PFSK-1 (cell line): ENCODE measurements around the gene SELENOO.

Experiments used
- FOXP2 ChIP-seq: optimal IDR thresholded peaks from 2 replicates; pipeline ENCODE3; 2011; ENCODE audit warnings: borderline replicate concordance, control low read depth, inconsistent platforms; ENCODE audit not compliant: insufficient read depth; ENCODE audit errors: extremely low read length, extremely low read depth
- POLR2AphosphoS5 ChIP-seq: IDR thresholded peaks from 2 replicates; pipeline ENCODE4 v1.6.1; 2012; ENCODE audit warnings: low read depth, mild to moderate bottlenecking, control low read depth, low read length, moderate library complexity
- SIN3A ChIP-seq: IDR thresholded peaks from 2 replicates; pipeline ENCODE4 v1.6.1; 2012; ENCODE audit warnings: mild to moderate bottlenecking, low read length, moderate library complexity, borderline replicate concordance; ENCODE audit not compliant: insufficient read depth
- TAF1 ChIP-seq: IDR thresholded peaks from 2 replicates; pipeline ENCODE4 v1.6.1; 2012; ENCODE audit warnings: low read length, control low read depth, borderline replicate concordance; ENCODE audit not compliant: insufficient read depth
- TF ChIP-seq, protein P1 (sequence below), 2 experiments: IDR thresholded peaks; 2 replicates each; pipeline versions ENCODE4 v1.6.1 to v1.8.0; 2011 to 2012; ENCODE audit warnings: low read depth in 2 of 2, low read length in 2 of 2, control low read depth in 1 of 2, inconsistent platforms in 1 of 2, mild to moderate bottlenecking in 1 of 2, moderate library complexity in 1 of 2; ENCODE audit not compliant: insufficient read depth in 1 of 2

- TF ChIP-seq POLR2AphosphoS5, result no peak
- no peak for TF ChIP-seq TAF1
- no peak for TF ChIP-seq SIN3A
- TF ChIP-seq, protein P1, sequence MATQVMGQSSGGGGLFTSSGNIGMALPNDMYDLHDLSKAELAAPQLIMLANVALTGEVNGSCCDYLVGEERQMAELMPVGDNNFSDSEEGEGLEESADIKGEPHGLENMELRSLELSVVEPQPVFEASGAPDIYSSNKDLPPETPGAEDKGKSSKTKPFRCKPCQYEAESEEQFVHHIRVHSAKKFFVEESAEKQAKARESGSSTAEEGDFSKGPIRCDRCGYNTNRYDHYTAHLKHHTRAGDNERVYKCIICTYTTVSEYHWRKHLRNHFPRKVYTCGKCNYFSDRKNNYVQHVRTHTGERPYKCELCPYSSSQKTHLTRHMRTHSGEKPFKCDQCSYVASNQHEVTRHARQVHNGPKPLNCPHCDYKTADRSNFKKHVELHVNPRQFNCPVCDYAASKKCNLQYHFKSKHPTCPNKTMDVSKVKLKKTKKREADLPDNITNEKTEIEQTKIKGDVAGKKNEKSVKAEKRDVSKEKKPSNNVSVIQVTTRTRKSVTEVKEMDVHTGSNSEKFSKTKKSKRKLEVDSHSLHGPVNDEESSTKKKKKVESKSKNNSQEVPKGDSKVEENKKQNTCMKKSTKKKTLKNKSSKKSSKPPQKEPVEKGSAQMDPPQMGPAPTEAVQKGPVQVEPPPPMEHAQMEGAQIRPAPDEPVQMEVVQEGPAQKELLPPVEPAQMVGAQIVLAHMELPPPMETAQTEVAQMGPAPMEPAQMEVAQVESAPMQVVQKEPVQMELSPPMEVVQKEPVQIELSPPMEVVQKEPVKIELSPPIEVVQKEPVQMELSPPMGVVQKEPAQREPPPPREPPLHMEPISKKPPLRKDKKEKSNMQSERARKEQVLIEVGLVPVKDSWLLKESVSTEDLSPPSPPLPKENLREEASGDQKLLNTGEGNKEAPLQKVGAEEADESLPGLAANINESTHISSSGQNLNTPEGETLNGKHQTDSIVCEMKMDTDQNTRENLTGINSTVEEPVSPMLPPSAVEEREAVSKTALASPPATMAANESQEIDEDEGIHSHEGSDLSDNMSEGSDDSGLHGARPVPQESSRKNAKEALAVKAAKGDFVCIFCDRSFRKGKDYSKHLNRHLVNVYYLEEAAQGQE (IDR thresholded peaks at IDR 0.05; ENCODE audit: insufficient read depth in 1 of 2, low read depth in 2 of 2, low read length in 2 of 2), result no peak
- no peak for TF ChIP-seq FOXP2
Observed at GRCh38 chr22:50216684-50217520, 16.1 kb downstream of the SELENOO start.
